HG03575 (cell line): ENCODE results near the gene ELF3.
"Not testable (repeated sequence)": the region's sequence is repeated elsewhere in the genome, so short reads cannot be mapped to it uniquely, and the experiment has no call there.

Experiments used
- ATAC-seq: cut with Tn5 transposase; IDR thresholded peaks from one replicate; pipeline ENCODE4 v1.9.1; 2021; ENCODE audit not compliant: unreplicated experiment, insufficient number of reproducible peaks, low FRiP score; ENCODE audit errors: extremely low read depth

The ELF3 gene

DNA sequence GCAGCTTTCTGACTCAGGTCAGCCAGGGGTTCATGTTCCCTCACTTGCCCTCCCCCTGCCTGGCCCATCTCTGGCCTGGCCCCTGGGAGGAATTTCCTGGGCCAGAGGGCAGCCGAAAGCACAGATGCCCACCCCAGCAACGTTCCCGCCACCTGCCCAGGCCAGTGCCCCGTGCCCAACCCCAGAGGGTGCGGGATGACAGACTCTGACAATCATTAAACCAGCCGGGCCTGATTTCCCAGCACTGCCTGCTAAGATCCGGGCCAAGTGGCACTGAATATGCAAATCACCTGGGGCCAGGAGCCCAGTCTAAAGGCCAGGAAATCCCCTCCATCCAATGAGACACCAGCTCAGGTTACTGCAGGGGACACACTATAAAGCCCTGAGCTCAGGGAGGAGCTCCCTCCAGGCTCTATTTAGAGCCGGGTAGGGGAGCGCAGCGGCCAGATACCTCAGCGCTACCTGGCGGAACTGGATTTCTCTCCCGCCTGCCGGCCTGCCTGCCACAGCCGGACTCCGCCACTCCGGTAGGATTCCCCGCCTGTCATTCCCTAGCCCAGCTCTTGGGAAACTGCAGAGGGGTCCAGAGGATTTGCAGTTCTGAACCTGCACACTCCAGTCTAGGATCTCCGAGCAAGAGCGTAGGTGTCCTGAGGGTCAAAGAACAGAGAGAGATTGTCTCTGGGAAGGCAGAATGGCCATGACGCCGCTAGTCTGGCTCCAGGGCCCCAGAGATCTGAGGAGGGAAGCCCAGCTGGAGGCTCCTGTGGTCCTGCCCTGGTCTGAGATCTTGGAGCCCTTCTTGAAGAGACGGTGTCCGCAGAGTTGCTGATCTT lies at the start of gene ELF3:
TSS of gene ELF3 (plus strand) at position 408 of the 836 bp plus-strand sequence. CDS start 550 bp downstream, outside the sequence.
- ATAC-seq, result no peak

DNA sequence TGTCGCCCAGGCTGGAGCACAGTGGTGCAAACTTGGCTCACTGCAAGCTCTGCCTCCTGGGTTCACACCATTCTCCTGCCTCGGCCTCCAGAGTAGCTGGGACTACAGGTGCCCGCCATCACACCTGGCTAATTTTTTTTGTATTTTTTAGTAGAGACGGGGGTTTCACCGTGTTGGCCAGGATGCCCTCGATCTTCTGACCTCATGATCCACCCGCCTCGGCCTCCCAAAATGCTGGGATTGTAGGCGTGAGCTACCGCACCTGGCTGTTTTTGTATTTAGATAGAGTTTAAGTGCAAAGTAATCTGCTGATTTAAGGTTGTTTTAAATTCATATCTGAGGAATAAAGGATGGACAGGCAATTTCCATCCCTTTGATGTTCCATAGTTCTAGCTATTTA lies 48.0 kb upstream of the ELF3 start:
- not testable (repeated sequence) for ATAC-seq

DNA sequence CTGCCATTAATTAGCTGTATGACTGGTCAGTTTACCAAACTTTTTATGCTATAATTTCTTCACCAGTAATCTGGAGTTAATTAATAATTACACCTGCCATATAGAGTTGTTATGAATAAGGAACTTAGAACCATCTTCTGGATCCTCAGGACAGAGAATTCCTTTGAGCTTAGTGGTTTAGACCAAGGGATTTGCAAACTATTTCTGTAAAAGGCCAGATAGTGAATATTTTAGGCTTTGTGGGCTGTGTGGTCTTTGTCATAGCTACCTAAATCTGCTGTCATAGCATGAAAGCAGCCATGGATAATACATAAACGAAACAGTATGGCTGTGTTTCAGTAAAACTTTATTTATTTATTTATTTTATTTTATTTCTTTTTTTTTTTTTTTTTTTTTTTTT lies 46.1 kb upstream of the ELF3 start:
- ATAC-seq, result no peak

DNA sequence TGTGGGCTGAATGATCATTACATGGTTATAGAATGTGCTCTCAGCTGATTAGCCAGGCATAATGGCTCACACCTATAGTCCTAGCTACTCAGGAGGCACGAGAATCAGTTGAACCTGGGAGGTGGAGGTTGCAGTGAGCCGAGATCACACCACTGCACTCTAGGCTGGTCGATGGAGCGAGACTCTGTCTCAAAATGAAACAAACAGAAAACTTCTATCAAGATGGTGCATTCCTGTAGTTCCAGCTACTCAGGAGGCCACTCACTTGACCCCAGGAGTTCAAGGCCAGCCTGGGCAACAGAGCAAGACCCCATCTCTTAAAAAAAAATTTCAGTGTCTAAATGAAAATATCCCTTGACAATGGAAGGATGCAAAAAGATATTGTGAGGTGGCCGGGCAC lies 44.2 kb upstream of the ELF3 start:
- ATAC-seq, result no peak

DNA sequence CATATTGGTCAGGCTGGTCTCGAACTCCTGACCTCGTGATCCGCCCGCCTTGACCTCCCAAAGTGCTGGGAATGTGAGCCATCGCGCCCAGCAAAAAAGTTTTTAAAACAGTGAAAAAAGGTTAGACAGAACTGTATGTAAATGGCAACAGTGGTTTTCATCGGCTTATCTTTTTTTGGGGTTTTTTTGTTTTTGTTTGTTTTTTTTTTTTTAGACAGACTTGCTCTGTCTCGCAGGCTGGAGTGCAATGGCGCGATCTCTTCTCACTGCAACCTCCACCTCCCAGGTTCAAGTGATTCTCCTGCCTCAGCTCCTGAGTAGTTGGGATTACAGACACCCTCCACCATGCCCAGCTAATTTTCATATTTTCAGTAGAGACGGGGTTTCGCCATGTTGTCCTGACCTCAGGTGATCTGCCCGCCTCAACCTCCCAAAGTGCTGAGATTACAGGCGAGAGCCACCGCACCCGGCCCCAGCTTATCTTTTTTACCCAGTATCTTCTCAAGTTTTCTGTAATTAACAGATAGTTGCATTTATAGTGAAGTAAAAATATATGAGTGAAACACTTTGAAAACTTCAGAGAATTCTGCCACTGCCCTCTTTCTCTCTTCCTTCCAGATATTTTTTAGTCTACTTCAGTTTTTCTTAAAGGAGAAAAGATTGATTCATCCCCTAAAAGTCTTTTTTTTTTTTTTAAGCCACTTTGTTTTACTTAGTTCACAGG lies 42.0 kb upstream of the ELF3 start:
- no peak for ATAC-seq

DNA sequence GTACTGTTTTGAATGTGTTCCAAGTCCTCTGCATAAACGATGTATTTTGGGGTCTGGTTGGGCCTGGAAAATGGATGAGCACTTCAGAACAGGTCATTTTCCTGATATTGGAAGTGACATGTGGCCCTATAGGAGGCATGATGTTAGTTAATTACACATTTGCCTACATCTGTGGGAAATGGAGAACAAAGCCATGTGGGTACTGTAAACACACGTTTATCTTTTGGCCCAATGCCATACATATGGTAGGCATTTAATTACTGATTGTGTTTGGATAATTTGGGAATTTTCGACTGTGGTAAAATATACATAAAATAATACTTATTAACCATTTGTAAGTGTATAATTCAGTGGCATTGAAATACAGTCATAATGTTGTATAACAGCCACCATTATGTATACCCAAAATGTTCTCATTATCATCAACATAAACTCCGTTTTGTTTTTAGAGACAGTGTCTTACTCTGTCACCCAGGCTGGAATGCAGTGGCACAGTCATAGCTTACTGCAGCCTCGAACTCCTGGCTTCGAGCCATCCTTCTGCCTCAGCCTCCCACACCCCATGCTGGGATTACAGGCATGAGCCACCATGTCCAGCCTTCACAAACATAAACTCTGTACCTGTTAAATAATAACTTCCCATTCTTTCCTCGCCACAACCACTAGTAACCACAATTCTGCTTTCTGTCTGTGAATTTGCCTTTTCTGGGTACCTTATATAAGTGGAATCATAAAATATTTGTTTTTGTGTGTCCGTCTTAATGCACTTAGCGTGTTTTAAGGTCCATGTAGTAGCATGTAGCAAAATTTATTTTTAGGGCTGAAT lies 39.8 kb upstream of the ELF3 start:
- ATAC-seq, result no peak

DNA sequence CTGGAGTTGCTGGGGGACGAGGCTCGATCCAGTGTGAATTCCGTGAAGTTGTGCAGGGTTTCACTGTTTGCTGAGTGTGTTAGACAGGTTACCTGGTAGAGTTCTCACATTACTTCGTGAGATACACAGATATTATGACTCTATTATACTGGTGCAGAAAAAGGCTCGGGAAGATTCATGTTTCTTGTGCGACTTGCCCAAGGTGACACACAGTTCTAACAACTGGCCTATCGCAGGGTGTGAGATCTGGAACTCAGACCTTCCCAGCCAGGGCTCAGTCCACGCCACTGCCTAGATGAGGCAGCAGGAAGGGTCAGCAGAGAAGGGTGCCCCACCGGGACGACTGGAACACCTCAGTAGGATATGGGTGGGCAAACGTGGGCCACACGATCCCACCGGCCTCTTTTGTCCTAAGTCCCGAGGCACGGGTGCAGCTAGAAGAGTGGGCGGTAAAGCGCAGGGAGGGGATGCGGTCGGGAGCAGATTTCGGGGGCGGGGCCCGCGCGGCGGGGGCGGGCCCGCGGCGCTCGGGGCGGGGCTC lies 28.2 kb upstream of the ELF3 start:
- ATAC-seq, result no peak

DNA sequence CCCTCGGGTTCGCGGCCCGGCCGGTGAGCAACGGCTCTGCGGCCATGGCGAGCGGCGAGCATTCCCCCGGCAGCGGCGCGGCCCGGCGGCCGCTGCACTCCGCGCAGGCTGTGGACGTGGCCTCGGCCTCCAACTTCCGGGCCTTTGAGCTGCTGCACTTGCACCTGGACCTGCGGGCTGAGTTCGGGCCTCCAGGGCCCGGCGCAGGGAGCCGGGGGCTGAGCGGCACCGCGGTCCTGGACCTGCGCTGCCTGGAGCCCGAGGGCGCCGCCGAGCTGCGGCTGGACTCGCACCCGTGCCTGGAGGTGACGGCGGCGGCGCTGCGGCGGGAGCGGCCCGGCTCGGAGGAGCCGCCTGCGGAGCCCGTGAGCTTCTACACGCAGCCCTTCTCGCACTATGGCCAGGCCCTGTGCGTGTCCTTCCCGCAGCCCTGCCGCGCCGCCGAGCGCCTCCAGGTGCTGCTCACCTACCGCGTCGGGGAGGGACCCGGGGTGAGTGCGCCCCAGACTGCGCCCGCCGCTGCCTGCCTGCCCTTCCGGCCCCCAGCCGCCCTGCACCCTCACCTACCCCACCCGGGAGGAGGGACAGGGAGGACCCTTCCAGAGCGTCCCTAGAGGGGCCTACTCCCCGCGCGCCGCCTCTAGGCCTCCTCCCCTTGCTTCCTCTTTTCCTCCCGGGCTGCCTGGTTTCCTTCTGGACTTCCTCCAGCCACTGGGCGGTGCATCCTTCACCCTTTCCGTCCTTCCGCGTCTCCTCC lies 27.6 kb upstream of the ELF3 start, which contains the start of gene RNPEP:
TSS of gene RNPEP (plus strand) at position 26 of the 757 bp plus-strand sequence. CDS start at position 45, 19 bp downstream.
- no peak for ATAC-seq

DNA sequence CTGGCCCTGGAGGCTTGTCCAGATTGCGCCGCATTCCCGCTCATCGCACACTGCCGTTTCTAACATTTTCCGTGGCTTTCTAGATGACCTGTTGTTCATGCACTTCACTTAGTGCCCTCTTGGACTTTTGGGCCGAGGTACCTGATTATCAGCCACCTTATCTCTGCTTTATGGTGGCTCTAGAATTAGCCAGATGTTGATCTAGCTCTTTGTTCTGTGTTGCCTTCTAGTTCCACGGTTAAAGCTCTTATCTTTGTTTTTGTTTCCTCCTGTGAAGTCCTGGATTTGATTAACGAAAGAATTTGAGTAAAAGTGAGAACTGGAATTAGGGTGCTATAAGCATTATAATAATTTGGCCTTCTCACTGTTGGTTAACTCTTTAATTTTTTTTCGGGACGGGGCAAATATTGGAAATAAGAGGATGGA lies 27.0 kb upstream of the ELF3 start:
- ATAC-seq, result no peak

DNA sequence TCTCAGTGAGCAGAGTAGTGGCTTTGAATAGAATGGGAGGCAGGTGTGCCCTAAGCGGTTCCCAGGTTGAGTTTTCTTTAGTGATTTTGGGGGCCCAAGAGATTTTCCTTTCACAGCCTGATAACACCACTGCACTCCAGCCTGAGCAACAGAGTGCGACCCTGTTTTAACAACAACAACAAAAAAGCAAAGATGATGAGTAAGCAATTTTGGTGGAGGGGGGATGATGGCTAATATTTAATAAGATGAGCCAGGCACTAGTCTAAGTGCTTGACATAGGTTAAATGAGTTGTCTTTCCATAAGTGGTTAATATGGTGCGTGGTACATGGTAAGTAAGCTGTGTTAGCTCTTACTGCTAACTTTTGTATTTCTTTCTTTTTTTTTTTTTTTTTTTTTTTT lies 25.9 kb upstream of the ELF3 start:
- no peak for ATAC-seq

DNA sequence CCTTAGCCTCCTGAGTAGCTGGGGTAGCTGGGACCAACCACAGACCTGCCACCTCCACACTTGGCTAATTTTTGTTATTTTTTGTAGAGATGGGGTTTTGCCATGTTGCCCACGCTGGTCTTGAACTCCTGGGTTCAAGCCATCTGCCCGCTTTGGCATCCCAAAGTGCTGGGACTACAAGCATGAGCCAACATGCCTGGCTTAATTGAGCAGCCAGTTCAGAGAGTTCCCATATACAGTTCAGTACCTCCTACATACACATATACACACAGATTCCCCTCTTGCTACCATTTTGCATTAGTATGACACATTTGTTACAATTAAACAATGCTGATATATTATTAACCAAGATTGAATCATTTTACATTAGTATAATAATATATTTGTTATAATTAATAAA lies 25.0 kb upstream of the ELF3 start:
- ATAC-seq, result no peak

DNA sequence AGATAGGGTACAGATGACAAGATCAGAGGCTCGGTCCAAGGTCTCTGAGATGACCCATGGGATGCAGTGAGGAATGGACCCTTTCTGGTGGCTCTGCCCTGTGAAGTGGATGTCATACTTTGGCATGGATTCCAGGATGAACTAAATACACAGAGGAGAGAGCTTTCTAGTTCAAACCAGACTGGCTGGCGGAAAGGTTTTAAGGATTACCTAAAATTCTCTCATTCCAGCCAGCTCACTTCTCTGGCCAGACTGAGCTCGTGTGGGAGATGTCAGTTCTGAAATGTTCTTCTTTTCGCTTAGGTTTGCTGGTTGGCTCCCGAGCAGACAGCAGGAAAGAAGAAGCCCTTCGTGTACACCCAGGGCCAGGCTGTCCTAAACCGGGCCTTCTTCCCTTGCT lies 21.8 kb upstream of the ELF3 start:
- no peak for ATAC-seq

DNA sequence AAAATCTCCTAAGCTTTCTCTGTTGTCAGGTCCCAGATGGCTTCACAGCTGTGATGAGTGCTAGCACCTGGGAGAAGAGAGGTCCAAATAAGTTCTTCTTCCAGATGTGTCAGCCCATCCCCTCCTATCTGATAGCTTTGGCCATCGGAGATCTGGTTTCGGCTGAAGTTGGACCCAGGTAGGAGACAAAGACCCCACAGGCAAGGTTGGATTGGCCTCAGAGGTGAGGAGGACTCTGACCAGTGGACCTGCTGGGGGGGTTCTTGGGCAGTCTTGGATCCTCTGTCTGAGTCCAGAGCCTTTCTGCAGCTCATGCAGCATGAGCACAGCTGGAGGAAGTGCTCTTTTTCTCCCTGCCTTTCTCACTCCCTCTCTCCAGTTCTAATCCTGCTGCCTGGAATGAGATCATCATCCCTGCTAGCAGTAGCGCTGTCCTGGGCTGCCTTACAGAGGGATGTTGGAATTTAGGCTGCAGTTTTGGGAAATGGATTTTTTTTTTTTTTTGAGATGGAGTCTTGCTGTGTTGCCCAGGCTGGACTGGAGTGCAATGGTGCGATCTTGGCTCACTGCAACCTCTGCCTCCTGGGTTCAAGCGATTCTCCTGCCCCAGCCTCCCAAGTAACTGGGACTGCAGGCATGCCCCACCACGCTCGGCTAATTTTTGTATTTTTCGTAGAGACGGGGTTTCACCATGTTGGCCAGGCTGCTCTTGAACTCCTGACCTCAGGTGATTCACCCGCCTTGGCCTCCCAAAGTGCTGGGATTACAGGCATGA lies 20.8 kb upstream of the ELF3 start:
- no peak for ATAC-seq

DNA sequence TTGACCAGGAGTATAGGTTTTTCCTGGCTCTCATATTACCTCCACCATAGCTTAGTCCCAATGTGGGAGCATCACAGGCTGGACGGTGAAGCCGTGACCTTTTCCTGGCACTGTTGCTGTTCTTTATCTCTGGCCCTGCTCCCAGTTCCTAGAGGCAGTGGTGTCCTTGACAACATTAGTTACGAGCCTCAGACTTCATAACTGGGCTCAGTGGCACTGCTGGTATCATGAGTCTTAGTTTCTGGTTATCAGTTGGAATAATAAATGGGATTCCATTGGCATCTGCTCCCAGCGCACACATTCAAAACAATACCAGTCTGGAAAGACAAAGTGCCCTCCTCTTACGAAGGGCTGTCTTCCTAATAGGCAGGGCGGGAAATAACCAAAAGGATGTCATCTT lies 20.0 kb upstream of the ELF3 start:
- no peak for ATAC-seq

DNA sequence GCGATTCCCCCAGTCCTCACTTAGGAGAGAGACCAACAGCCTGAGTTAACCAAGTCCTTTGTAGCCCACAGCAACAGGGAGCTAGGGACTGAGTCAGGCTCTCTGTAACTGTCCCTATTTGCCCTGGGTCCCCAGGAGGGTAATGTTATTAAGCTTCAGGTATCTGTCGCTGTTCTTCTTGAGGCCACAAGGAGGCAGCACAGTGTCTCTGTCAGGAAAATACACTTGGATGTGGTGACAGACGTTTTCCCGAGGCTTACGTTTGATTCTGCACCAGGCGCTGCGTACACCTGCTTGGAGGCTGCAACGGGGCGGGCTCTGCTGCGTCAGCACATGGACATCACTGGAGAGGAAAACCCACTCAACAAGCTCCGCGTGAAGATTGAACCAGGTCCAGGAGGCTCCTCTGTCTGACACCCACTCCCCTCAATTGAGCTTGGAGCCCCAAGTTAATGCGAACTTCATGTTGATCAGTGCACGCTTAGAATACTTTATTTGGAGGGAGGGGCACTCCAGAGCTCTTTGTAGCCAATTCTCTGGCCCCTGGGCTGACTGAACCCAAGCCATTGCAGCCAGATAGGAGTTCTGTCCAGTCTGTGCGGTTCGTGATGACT lies 10.7 kb upstream of the ELF3 start:
- no peak for ATAC-seq

DNA sequence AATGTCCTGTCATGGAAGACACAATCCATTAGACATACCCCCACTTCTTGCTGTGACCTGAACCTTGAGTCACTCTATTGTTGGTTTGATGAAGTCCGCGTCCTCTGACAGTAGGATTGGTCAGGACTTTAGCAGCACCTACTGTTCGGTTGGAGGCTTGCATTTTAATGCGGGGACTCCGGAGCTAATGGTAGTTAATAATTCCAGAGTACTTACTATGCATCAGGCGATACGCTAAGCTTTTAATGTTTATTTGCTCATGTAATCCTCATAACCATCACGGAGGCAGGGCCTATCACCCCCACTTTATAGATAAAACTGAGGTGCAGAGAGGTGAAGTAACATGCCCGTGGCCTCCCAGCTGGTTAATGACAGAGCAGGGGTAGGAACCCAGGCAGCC lies 7.9 kb upstream of the ELF3 start:
- ATAC-seq, result no peak

DNA sequence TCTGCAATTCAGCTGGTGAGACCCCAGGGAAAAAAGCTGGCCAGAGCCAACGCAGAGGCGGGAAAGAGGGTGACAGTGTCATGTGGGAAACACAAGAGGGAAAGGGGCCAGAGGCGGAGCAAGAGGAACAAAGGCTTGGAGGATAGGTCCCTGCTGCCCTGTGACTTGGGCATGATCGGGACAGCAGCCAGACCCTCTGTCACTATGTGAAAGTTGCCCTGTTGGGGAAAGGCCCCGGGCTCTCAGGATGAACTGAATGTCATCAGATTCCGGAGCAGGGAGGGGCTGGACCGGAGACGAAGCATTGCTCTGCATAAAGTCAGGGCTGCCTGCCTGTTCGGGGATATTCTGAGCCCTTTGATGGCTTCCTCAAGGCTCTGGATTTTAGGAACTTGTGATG lies 5.7 kb upstream of the ELF3 start:
- ATAC-seq, result no peak
